Gastroesophageal sphincter (tissue), 2 donors: ENCODE results near the gene C14orf180.

Source experiments
- EP300 ChIP-seq: sonication (generic); formaldehyde crosslinking; IDR thresholded peaks from one replicate; pipeline ENCODE4 v1.6.1; 2017; ENCODE audit warnings: antibody characterized with exemption, mild to moderate bottlenecking
- POLR2A ChIP-seq, 2 donors: fragments of 450-650 bp; IDR thresholded peaks; one replicate each; pipeline ENCODE4 v1.6.1; 2017; ENCODE audit warnings: antibody characterized with exemption in 2 of 2, mild to moderate bottlenecking in 2 of 2, moderate library complexity in 1 of 2

DNA sequence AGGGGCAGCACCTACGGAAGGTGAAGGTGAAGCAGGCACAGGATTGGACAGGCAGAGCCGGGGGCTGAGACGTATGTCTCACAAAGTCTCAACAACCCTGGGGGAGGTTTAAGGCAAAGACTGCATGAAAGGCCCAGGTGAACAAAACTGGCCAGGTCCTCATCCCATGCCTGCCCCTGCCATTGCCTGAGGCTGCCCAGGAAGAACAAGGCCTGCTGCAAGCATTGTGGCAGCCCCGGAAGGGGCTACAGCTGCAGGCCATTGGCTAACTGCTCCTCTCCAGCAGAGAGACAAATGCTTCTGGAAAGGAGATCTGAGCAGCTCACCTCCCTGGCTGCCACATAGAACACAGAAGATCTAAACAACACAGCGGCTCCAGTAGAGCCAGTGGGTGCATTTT lies 45.4 kb downstream of the C14orf180 start:
- TF ChIP-seq EP300 (no peak), POLR2A (IDR thresholded peaks at IDR 0.05) (no peak)
